ENCODE data around the gene GTPBP4. TPM values are rescaled to one million over a fixed set of nuclear protein-coding genes. Genes with fewer than 3 reads are reported as not detected.

GTPBP4 gene
- total and polyA plus RNA-seq, 2 of the 13 experiments (the other 11 are each of a cell fraction or from before 2014, with no cell fraction given): 24.1 to 85.5 TPM

DNA sequence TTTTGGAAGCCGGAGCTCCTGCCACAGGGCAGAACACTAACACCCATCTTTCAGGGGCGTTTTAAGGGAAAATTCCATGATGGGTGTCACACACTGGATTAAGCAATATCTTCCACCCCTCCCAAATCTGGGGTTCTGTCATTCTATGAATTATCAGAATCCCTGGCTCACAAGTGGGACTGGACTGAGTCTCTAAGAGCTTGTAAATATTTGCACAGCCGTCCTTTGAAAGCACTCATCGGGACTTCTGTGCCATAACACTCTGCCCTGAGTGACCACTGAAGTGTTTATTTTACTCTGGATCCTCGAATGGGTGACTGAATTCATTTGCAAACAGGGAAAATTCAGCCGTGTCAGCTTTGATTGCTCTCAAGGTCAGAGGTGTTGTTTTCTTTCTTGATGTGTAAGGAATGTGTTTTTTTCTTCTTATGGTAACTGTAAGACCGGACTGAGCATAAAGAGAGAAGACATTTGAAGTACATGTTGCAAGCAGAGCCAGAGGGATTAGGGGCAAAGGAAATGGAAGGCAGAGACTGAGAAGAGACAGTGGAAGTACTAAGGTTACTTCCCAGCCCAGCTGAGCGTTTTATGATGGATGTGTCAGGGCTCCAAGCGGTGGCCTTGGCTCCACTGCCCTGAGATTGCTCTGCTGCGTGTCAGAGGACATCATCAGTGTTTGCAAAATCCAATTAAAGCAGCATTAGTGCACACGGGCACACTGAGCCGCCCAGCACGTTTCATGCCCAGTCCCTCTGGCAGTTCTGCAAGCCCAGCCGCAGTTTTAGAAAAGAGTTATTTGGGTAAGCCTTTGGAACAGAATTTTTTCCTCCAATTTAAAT is 17.7 kb upstream of the GTPBP4 start (continued):
- TF ChIP-seq, protein P1, sequence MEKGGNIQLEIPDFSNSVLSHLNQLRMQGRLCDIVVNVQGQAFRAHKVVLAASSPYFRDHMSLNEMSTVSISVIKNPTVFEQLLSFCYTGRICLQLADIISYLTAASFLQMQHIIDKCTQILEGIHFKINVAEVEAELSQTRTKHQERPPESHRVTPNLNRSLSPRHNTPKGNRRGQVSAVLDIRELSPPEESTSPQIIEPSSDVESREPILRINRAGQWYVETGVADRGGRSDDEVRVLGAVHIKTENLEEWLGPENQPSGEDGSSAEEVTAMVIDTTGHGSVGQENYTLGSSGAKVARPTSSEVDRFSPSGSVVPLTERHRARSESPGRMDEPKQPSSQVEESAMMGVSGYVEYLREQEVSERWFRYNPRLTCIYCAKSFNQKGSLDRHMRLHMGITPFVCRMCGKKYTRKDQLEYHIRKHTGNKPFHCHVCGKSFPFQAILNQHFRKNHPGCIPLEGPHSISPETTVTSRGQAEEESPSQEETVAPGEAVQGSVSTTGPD (CRISPR knock-in tag; IDR thresholded peaks at IDR 0.05): no peak
- TF ChIP-seq YEATS4 (CRISPR knock-in tag; IDR thresholded peaks at IDR 0.05; ENCODE audit: borderline replicate concordance): peak; percentile 41; the same call in 1 of the 2 replicates
- TF ChIP-seq THAP11 (CRISPR knock-in tag; IDR thresholded peaks at IDR 0.05): peak; percentile 32
- no peak for TF ChIP-seq POLR2G (IDR thresholded peaks at IDR 0.05; ENCODE audit: low read depth, low read length)
- TF ChIP-seq ZNF101 (CRISPR knock-in tag; IDR thresholded peaks at IDR 0.05; ENCODE audit: borderline replicate concordance, low read depth): no peak
- TF ChIP-seq TBX2 (CRISPR knock-in tag; IDR thresholded peaks at IDR 0.05; ENCODE audit: borderline replicate concordance): peak; percentile 87
- TF ChIP-seq ZFAT (CRISPR knock-in tag; conservative IDR thresholded peaks at IDR 0.05): no peak
- no peak for TF ChIP-seq TEAD2 (CRISPR knock-in tag; IDR thresholded peaks at IDR 0.05)
- TF ChIP-seq MEIS1 (CRISPR knock-in tag; IDR thresholded peaks at IDR 0.05; ENCODE audit: borderline replicate concordance): peak; percentile 76; the same call in 1 of the 2 replicates
- TF ChIP-seq FOSL2 (CRISPR knock-in tag; IDR thresholded peaks at IDR 0.05): peak; percentile 74
- TF ChIP-seq SP5 (CRISPR knock-in tag; IDR thresholded peaks at IDR 0.05; ENCODE audit: borderline replicate concordance, low read depth): no peak; the same call in 1 of the 2 replicates
- 0 out of 2 replicates have a peak, but pooled peaks have one; percentile 63 for TF ChIP-seq MBD4 (IDR thresholded peaks at IDR 0.05; ENCODE audit: borderline replicate concordance, low read length)
- peak; percentile 78 for TF ChIP-seq MAFF (IDR thresholded peaks at IDR 0.05; ENCODE audit: low read depth, low read length)
- TF ChIP-seq NFIC (IDR thresholded peaks at IDR 0.05; ENCODE audit: low read length): peak; percentile 84; the same call in 1 of the 2 replicates
- no peak for TF ChIP-seq ZNF816 (CRISPR knock-in tag; IDR thresholded peaks at IDR 0.05; ENCODE audit: borderline replicate concordance)
- TF ChIP-seq, protein P2, sequence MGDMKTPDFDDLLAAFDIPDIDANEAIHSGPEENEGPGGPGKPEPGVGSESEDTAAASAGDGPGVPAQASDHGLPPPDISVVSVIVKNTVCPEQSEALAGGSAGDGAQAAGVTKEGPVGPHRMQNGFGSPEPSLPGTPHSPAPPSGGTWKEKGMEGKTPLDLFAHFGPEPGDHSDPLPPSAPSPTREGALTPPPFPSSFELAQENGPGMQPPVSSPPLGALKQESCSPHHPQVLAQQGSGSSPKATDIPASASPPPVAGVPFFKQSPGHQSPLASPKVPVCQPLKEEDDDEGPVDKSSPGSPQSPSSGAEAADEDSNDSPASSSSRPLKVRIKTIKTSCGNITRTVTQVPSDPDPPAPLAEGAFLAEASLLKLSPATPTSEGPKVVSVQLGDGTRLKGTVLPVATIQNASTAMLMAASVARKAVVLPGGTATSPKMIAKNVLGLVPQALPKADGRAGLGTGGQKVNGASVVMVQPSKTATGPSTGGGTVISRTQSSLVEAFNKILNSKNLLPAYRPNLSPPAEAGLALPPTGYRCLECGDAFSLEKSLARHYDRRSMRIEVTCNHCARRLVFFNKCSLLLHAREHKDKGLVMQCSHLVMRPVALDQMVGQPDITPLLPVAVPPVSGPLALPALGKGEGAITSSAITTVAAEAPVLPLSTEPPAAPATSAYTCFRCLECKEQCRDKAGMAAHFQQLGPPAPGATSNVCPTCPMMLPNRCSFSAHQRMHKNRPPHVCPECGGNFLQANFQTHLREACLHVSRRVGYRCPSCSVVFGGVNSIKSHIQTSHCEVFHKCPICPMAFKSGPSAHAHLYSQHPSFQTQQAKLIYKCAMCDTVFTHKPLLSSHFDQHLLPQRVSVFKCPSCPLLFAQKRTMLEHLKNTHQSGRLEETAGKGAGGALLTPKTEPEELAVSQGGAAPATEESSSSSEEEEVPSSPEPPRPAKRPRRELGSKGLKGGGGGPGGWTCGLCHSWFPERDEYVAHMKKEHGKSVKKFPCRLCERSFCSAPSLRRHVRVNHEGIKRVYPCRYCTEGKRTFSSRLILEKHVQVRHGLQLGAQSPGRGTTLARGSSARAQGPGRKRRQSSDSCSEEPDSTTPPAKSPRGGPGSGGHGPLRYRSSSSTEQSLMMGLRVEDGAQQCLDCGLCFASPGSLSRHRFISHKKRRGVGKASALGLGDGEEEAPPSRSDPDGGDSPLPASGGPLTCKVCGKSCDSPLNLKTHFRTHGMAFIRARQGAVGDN (CRISPR knock-in tag; IDR thresholded peaks at IDR 0.05): no peak
- no peak for TF ChIP-seq SRSF1 (optimal IDR thresholded peaks at IDR 0.05; ENCODE audit: low read depth, low read length)
- TF ChIP-seq ZSCAN29 (CRISPR knock-in tag; conservative IDR thresholded peaks at IDR 0.05): 0 out of 2 replicates have a peak, but pooled peaks have one; percentile 46
- TF ChIP-seq, protein P3, sequence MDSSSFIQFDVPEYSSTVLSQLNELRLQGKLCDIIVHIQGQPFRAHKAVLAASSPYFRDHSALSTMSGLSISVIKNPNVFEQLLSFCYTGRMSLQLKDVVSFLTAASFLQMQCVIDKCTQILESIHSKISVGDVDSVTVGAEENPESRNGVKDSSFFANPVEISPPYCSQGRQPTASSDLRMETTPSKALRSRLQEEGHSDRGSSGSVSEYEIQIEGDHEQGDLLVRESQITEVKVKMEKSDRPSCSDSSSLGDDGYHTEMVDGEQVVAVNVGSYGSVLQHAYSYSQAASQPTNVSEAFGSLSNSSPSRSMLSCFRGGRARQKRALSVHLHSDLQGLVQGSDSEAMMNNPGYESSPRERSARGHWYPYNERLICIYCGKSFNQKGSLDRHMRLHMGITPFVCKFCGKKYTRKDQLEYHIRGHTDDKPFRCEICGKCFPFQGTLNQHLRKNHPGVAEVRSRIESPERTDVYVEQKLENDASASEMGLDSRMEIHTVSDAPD (CRISPR knock-in tag; IDR thresholded peaks at IDR 0.05): no peak
- TF ChIP-seq NFYC (CRISPR knock-in tag; IDR thresholded peaks at IDR 0.05): no peak; the same call in 1 of the 2 replicates

All from HepG2 (cell line).